Stomach smooth muscle (tissue), 2 donors: ENCODE results near the gene COL23A1.
"Not testable (repeated sequence)": the region's sequence is repeated elsewhere in the genome, so short reads cannot be mapped to it uniquely, and the experiment has no call there.

Source experiments
- H3K27ac ChIP-seq: one replicate; pipeline ENCODE4 v1.7.0; 2013; ENCODE audit warnings: mild to moderate bottlenecking, low read length, inconsistent platforms
- H3K27me3 ChIP-seq, 2 donors: one replicate each; pipeline ENCODE4 v1.7.0; 2013; ENCODE audit warnings: low read length in 2 of 2; ENCODE audit not compliant: insufficient read depth in 2 of 2, control insufficient read depth in 1 of 2
- H3K36me3 ChIP-seq, 2 donors: one replicate each; pipeline ENCODE4 v1.7.0; 2013; ENCODE audit warnings: low read length in 2 of 2; ENCODE audit not compliant: control insufficient read depth in 2 of 2, insufficient read depth in 2 of 2
- H3K4me1 ChIP-seq: one replicate; pipeline ENCODE4 v1.7.0; 2013; ENCODE audit warnings: low read length; ENCODE audit not compliant: control insufficient read depth, insufficient read depth
- H3K4me3 ChIP-seq, 2 donors: one replicate each; pipeline ENCODE4 v1.7.0; 2013; ENCODE audit warnings: low read length in 2 of 2
- H3K9ac ChIP-seq, 2 donors: one replicate each; pipeline ENCODE4 v1.7.0; 2013; ENCODE audit warnings: low read length in 2 of 2, mild to moderate bottlenecking in 1 of 2
- H3K9me3 ChIP-seq, 2 donors: one replicate each; pipeline ENCODE4 v1.7.0; 2013; ENCODE audit warnings: low read length in 2 of 2; ENCODE audit not compliant: control insufficient read depth in 2 of 2
- donor health status: healthy.
- donor health status: Pancreatic carcinoma.

COL23A1 gene

DNA sequence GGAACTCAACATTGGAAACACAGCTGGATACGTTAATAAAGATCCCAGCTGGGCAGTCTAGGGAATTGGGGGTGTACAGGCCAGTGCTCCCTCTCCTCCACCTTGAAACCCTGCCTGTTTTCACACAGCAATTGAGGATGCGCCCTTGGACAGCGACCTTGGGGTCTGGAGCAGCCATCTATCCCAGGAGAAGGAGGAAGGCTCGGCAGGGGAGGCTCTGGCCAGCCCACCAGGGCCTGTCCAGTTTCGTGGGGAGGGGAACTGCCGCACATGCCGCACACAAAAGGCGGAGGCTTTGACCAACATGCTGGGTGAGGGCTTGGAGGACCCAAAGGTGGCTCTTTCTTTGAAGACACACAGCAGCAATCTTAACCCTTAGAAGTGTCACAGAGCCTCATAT lies 1.4 kb downstream of the COL23A1 start:
- H3K4me1 ChIP-seq: peaks cover 30% of the 10 kb centered on the region
- H3K27ac ChIP-seq: no peak overlapping the region
- H3K9ac ChIP-seq: no peak overlapping the region
- H3K9me3 ChIP-seq: no peaks in the 10 kb centered on the region
- no peak overlapping the region for H3K4me3 ChIP-seq
- H3K27me3 ChIP-seq: peaks cover 4 to 12% of the 10 kb centered on the region in 2 donors
- peaks cover 0 to 2% of the 10 kb centered on the region in 2 donors for H3K36me3 ChIP-seq

DNA sequence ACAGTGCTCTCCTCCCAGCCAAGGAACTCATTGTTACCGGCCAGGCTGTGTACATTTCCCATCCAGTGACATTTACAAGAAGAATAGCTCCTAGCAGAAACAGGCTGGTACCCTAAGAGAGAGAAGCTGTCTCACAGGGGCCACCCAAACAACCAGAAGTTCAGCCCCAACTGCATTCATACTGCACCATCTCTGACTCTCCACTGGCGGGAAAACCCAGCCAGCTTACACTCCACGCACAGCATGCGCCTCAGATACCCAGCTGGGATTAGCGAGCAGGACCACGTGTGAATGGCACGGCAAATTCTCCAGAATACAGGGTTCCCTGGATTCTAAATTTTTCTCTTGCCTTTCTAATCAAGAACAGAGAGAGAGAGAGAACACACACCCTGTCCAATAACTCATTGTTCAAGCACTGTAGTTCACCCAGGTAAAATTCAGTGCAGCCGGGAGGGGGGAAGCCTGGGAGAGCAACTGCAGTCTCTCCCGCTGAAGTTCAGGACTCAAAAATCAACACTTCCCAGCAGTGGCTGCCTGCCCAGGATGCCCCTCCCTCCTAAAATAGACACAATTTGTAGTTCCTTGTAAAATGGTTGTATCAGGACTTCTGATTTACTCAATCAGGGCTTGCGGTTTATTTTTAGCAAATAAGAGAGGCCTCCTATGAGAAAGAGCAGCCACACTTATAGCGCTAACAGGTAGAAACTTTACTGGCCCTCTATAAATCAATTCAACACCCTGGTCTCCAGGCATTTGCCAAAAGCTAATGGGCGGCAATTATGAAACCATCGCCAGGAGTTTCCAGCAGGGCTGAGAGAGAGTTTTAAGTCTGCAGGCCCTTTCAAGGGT lies 2.2 kb downstream of the COL23A1 start:
- peaks cover 30% of the 10 kb centered on the region for H3K4me1 ChIP-seq
- peaks cover 0 to 2% of the 10 kb centered on the region in 2 donors for H3K36me3 ChIP-seq
- H3K27ac ChIP-seq: no peak overlapping the region

DNA sequence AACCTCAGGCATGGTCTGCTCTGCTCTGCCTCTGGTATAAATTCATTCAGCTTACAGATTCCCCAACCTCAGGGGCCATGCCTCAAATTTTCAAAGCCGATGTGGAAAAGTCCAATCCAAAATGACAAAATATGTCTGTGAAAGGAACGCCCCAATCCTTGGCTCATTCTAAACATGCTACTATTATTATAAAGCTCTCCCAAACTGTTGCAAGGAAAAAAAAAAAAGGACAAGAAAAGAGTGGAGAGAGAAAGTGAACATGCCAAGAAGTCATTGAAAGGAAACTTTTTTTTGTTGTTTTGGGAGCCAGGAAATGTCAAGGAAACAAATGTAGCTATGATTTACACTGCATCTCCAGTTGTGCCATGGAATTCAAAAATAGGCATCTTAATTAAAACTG lies 3.8 kb downstream of the COL23A1 start:
- peaks cover 0 to 2% of the 10 kb centered on the region in 2 donors for H3K36me3 ChIP-seq
- no peak overlapping the region for H3K9ac ChIP-seq
- no peak overlapping the region for H3K4me3 ChIP-seq
- H3K9me3 ChIP-seq: no peaks in the 10 kb centered on the region
- peaks cover 4 to 12% of the 10 kb centered on the region in 2 donors for H3K27me3 ChIP-seq
- peaks cover 27% of the 10 kb centered on the region for H3K4me1 ChIP-seq
- H3K27ac ChIP-seq: no peak overlapping the region

More for the DNA sequence above, 2.2 kb downstream of the COL23A1 start:
- no peak overlapping the region for H3K9ac ChIP-seq
- no peak overlapping the region for H3K4me3 ChIP-seq
- H3K27me3 ChIP-seq: peaks cover 4 to 12% of the 10 kb centered on the region in 2 donors
- no peaks in the 10 kb centered on the region for H3K9me3 ChIP-seq

DNA sequence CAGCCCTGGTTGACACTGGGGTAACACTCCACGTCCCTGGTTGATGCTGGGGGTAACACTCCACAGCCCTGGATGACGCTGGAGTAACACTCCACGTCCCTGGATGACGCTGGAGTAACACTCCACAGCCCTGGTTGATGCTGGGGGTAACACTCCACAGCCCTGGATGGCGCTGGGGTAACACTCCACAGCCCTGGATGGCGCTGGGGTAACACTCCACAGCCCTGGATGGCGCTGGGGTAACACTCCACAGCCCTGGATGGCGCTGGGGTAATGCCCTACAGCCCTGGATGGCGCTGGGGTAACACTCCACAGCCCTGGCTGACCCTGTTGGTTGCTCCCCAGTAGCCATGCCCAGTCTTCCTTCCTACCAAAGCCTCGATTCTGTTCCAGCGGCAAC lies 4.8 kb downstream of the COL23A1 start:
- not testable (repeated sequence) for H3K36me3 ChIP-seq, H3K9me3 ChIP-seq, H3K4me3 ChIP-seq
- H3K9ac ChIP-seq: peak overlapping the region in 1 of 2 donors; percentile 89
- H3K27me3 ChIP-seq: peaks cover 4 to 12% of the 10 kb centered on the region in 2 donors
- H3K4me1 ChIP-seq: peaks cover 17% of the 10 kb centered on the region
- H3K27ac ChIP-seq: peak overlapping the region; percentile 41

DNA sequence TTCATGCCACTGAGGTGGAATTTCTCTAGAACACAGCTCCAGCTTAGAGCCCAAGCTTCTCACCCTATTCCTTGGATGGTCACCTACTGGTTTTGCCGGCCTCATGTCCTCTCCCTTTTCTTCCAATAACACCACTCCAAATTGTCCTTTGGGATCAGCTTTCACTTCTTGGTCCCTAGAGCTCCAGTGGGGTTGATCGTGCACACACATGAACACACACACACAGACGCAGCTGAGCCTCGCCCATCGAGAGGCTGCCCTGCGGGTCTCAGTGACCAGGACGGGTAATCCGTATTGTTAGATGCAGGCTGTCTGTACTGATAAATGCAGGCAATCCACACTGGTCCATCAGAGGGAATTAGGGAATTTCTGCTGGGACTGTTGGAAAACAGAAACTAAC lies 6.9 kb downstream of the COL23A1 start:
- Histone ChIP-seq H3K9me3 (no peaks in the 10 kb centered on the region), H3K27ac (no peak overlapping the region), H3K4me3 (no peak overlapping the region), H3K36me3 (peaks cover 0 to 2% of the 10 kb centered on the region in 2 donors), H3K9ac (no peak overlapping the region), H3K27me3 (peaks cover 0 to 4% of the 10 kb centered on the region in 2 donors), H3K4me1 (peaks cover 4% of the 10 kb centered on the region)

DNA sequence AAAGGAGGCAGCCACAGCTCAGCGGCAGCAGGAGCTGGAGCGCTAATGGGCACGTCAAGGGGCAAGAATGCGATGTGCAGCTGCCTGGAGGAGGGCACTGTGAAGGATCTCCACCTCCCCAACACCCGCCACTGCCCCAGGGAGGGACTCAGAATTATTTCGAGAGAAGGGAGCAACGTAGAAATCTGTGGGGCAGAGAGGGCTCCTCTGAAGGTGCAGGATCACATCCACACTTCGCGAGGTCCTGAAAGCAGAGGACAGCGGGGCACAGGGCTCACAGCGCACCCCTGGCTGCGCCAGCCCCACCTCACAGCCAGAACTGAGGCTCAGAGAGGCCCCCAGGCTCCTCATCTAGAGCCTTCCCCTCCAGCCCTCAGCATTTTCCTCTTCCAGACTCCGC lies 7.9 kb downstream of the COL23A1 start:
- Histone ChIP-seq H3K27ac (no peak overlapping the region), H3K4me1 (peaks cover 4% of the 10 kb centered on the region), H3K36me3 (peaks cover 0 to 2% of the 10 kb centered on the region in 2 donors), H3K9ac (no peak overlapping the region), H3K9me3 (no peaks in the 10 kb centered on the region), H3K4me3 (no peak overlapping the region), H3K27me3 (peaks cover 0 to 9% of the 10 kb centered on the region in 2 donors)

DNA sequence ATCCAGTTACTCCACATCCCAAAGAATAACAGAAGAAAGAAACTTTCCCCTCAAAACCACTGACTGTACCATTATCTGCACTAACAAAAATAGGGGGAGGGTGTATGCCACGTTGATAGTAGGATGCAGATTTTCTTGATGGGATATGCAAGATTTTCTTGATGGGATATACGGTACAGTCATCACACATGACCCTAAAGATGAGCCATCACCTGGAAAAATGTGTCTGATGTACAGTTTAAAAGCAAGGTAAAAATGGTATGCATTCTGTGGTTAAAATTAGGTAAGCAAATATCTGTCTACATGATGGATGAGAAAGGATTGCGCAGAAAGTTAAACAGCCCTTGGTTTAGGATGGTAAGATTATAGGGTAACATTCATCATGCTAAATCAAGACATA lies 8.6 kb downstream of the COL23A1 start:
- H3K4me3 ChIP-seq: no peak overlapping the region
- H3K27me3 ChIP-seq: peaks cover 0 to 9% of the 10 kb centered on the region in 2 donors
- no peak overlapping the region for H3K9ac ChIP-seq
- no peak overlapping the region for H3K27ac ChIP-seq
- H3K36me3 ChIP-seq: peaks cover 0 to 2% of the 10 kb centered on the region in 2 donors
- H3K9me3 ChIP-seq: no peaks in the 10 kb centered on the region
- peaks cover 4% of the 10 kb centered on the region for H3K4me1 ChIP-seq

DNA sequence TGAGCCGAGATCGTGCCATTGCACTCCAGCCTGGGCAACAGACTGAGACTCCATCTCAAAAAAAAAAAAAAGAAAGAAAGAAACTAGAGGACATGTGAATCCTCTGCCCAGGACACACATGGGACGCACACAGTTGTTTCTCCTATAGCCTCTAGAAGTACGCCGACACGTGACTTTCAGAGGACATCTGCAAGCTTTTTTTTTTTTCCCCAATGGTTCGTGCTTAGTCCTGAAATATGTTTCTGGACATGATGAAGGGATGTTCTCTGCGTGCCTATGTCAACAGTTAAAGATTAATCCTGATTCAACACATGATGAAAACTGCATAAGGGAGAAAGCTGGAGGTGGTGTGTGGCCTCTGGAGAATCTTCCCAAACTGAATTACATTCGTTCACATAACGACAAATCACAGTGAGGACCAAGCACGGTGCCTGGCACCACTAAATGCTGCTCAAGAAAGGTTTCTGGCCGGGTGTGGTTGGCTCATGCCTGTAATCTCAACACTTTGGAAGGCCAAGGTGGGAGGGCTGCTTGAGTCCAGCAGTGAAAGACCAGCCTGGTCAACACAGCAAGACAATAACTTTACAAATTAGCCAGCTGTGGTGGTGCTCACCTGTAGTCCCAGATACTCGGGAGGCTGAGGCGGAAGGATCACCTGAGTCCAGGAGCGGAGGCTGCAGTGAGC lies 9.8 kb downstream of the COL23A1 start:
- H3K9ac ChIP-seq: no peak overlapping the region
- H3K27ac ChIP-seq: no peak overlapping the region
- peaks cover 0 to 11% of the 10 kb centered on the region in 2 donors for H3K27me3 ChIP-seq
- H3K36me3 ChIP-seq: peaks cover 0 to under 1% of the 10 kb centered on the region in 2 donors
- no peaks in the 10 kb centered on the region for H3K9me3 ChIP-seq
- no peak overlapping the region for H3K4me3 ChIP-seq
- peaks cover 2% of the 10 kb centered on the region for H3K4me1 ChIP-seq

DNA sequence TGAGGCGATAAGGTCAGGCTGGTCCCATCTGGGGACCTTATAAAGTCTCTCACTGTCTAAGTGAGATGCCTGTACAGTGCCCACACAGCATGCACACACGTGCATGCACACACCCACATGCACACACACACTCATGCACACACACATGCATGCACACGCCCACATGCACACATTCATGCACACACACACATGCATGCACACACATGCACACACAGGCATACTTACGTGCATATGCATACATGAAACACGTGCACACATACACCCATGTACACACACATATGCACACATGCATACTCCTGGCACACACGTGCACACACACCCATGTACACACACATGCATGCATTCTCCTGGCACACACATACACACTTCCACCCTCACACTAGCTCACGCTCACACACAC lies 12.2 kb downstream of the COL23A1 start:
- Histone ChIP-seq H3K27me3 (peaks cover 2 to 16% of the 10 kb centered on the region in 2 donors), H3K4me3 (no peak overlapping the region)

DNA sequence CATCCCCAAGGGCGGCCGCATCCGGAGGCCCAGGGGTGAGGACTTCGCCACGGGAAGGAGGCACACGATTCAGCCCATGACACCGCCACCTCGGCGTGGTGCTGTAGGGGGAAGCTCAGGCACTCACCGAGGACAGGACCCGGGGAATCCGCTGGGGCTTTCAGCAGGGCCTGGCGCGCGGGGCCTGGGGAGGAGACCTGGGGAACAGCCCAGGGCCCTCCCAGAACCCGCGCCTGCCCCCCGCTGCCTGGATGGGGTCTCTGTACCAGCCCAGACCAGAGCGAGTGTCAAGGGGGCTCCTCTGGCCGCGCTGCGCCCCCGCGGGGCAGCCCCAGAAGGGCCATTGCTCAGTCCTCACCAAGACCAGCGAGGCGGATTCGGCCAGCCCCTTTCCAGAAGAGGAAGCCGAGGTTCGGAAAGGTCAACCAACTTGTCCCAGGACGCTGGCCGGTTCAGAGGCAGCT lies 12.8 kb downstream of the COL23A1 start:
- no peak overlapping the region for H3K9ac ChIP-seq
- H3K27me3 ChIP-seq: peaks cover 2 to 16% of the 10 kb centered on the region in 2 donors
- no peak overlapping the region for H3K27ac ChIP-seq
- no peaks in the 10 kb centered on the region for H3K36me3 ChIP-seq
- peaks cover 0 to 4% of the 10 kb centered on the region in 2 donors for H3K9me3 ChIP-seq
- no peak overlapping the region for H3K4me3 ChIP-seq
- H3K4me1 ChIP-seq: no peaks in the 10 kb centered on the region

More for the DNA sequence above, 12.2 kb downstream of the COL23A1 start:
- Histone ChIP-seq H3K9ac (no peak overlapping the region), H3K27ac (no peak overlapping the region), H3K36me3 (no peaks in the 10 kb centered on the region), H3K4me1 (no peaks in the 10 kb centered on the region), H3K9me3 (no peaks in the 10 kb centered on the region)
